ENCODE data around the gene FLOT1.

DNA sequence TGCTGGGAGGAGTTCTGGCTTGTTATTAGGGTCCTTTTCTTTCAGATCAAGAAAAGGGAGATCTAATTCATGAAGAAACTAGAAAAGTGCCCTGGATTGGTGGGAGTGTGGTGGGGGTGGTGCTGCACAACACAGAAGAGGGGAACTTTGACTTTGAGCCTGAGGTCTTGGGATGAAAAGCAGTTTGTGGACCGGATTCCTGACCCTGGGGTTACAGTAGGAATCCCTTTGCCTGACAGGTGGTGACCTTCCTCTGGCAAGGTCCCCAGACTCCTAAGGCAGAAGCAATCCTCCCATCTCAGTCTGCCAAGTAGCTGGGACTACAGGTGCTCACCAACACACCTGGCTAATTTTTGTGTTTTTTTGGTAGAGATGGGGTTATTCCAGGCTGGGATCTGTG lies 47.1 kb upstream of the FLOT1 start:
- TF ChIP-seq, protein P1, sequence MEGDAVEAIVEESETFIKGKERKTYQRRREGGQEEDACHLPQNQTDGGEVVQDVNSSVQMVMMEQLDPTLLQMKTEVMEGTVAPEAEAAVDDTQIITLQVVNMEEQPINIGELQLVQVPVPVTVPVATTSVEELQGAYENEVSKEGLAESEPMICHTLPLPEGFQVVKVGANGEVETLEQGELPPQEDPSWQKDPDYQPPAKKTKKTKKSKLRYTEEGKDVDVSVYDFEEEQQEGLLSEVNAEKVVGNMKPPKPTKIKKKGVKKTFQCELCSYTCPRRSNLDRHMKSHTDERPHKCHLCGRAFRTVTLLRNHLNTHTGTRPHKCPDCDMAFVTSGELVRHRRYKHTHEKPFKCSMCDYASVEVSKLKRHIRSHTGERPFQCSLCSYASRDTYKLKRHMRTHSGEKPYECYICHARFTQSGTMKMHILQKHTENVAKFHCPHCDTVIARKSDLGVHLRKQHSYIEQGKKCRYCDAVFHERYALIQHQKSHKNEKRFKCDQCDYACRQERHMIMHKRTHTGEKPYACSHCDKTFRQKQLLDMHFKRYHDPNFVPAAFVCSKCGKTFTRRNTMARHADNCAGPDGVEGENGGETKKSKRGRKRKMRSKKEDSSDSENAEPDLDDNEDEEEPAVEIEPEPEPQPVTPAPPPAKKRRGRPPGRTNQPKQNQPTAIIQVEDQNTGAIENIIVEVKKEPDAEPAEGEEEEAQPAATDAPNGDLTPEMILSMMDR (optimal IDR thresholded peaks at IDR 0.05 in 1 of 3, IDR thresholded peaks at IDR 0.05 in 1 of 3, conservative IDR thresholded peaks at IDR 0.05 in 1 of 3; ENCODE audit: extremely low read depth in 1 of 3, insufficient read depth in 2 of 3, low read length in 3 of 3) = no peak
- TF ChIP-seq EZH2 (IDR thresholded peaks at IDR 0.05; ENCODE audit: low read length) = no peak

Data from keratinocyte (primary cell).